ENCODE results near the gene SEPTIN12. TPM values are rescaled to one million over a fixed set of nuclear protein-coding genes. Genes with fewer than 3 reads are reported as not detected.

Gene SEPTIN12
- total and polyA plus RNA-seq, 10 of the 15 experiments (the other 5 are each of a cell fraction or from before 2014, with no cell fraction given): not detected

- no peak for TF ChIP-seq RELA (IDR thresholded peaks at IDR 0.05; ENCODE audit: borderline replicate concordance, partially characterized antibody)
- no peak for TF ChIP-seq ZBTB33 (IDR thresholded peaks at IDR 0.05)
- TF ChIP-seq NRF1 (conservative IDR thresholded peaks at IDR 0.05; ENCODE audit: low read depth, low read length): no peak
- no peak for TF ChIP-seq HDGF (IDR thresholded peaks at IDR 0.05)
- no peak for TF ChIP-seq MAX (IDR thresholded peaks at IDR 0.05; ENCODE audit: low read depth, low read length)
- TF ChIP-seq HDAC2 (IDR thresholded peaks at IDR 0.05): no peak
- TF ChIP-seq BCL3 (IDR thresholded peaks at IDR 0.05; ENCODE audit: borderline replicate concordance, insufficient read depth, low read depth, low read length, poor library complexity, severe bottlenecking): no peak
- no peak for TF ChIP-seq SMAD1 (IDR thresholded peaks at IDR 0.05; ENCODE audit: low read depth, partially characterized antibody)
- no peak for TF ChIP-seq PML (IDR thresholded peaks at IDR 0.05; ENCODE audit: low read length)
- H3K27ac ChIP-seq (ENCODE audit: control insufficient read depth, insufficient read depth): no peak overlapping the region
- ChIA-PET POLR2A (no interaction called here), CTCF (no interaction called here), RAD21 (ENCODE audit: unreplicated experiment) (no interaction called here), SMC1A (ENCODE audit: uncharacterized antibody, unreplicated experiment) (no interaction called here)
- no peaks in the 10 kb centered on the region for H4K20me1 ChIP-seq (ENCODE audit: control insufficient read depth, insufficient read depth)
- H3K4me3 ChIP-seq: no peak overlapping the region
- H3K9me3 ChIP-seq (replicated peaks; ENCODE audit: control insufficient read depth, insufficient read depth, low read length): no peaks in the 10 kb centered on the region
- BruUV-seq (replicated peaks): no TSS peak
- no peak for FAIRE-seq
- H3K9ac ChIP-seq (ENCODE audit: control insufficient read depth, insufficient read depth, low read length): no peak overlapping the region
- in situ Hi-C loops (cut with MboI): no loop called here
- no peak for DNase-seq (ENCODE audit: low read depth, low spot score)
- H3K79me2 ChIP-seq (ENCODE audit: control insufficient read depth, insufficient read depth, low read length): peaks cover 13% of the 10 kb centered on the region
- H3K27me3 ChIP-seq (replicated peaks in 1 of 2; ENCODE audit: control insufficient read depth in 2 of 2, insufficient read depth in 2 of 2, low read length in 1 of 2): no peaks in the 10 kb centered on the region
- 92% methylated on average over 15 of the region's 15 CpGs for WGBS (ENCODE audit: insufficient coverage, insufficient replicate concordance, low lambda C conversion rate, missing lambda C conversion rate)
- intact Hi-C loops (cut with micrococcal nuclease; ENCODE audit: unreplicated experiment): no loop called here
- ATAC-seq: no peak
- no peak overlapping the region for H3K4me2 ChIP-seq (ENCODE audit: control insufficient read depth, insufficient read depth)
- H3K4me1 ChIP-seq (ENCODE audit: control insufficient read depth, insufficient read depth, low read length): no peaks in the 10 kb centered on the region
- no peak overlapping the region for H2AFZ ChIP-seq (ENCODE audit: control insufficient read depth, low read depth, low read length)
- peaks cover 0 to 2% of the 10 kb centered on the region in 2 experiments; a peak in 3 of 4 replicates for H3K36me3 ChIP-seq (ENCODE audit: control insufficient read depth in 2 of 2, insufficient read depth in 2 of 2, low read length in 1 of 2)
Observed at GRCh38 chr16:4729876-4730275, 58.3 kb downstream of the SEPTIN12 start.
